ENCODE results near the gene TTC3. TPM values are rescaled to one million over a fixed set of nuclear protein-coding genes. Genes with fewer than 3 reads are reported as not detected.

The TTC3 gene
- total RNA-seq, 1 donor from 2014 or later, result 203 TPM

GRCh38 chr21:37230632-37231248 is 157.7 kb downstream of the TTC3 start:
- peaks cover 22% of the 10 kb centered on the region for H3K36me3 Mint-ChIP-seq
- H3K27ac Mint-ChIP-seq, result peak overlapping the region; percentile 77
- peaks cover 6% of the 10 kb centered on the region for H3K4me1 Mint-ChIP-seq (ENCODE audit: unreplicated experiment)
- no peaks in the 10 kb centered on the region for H3K27me3 Mint-ChIP-seq
- TF ChIP-seq, protein P1, sequence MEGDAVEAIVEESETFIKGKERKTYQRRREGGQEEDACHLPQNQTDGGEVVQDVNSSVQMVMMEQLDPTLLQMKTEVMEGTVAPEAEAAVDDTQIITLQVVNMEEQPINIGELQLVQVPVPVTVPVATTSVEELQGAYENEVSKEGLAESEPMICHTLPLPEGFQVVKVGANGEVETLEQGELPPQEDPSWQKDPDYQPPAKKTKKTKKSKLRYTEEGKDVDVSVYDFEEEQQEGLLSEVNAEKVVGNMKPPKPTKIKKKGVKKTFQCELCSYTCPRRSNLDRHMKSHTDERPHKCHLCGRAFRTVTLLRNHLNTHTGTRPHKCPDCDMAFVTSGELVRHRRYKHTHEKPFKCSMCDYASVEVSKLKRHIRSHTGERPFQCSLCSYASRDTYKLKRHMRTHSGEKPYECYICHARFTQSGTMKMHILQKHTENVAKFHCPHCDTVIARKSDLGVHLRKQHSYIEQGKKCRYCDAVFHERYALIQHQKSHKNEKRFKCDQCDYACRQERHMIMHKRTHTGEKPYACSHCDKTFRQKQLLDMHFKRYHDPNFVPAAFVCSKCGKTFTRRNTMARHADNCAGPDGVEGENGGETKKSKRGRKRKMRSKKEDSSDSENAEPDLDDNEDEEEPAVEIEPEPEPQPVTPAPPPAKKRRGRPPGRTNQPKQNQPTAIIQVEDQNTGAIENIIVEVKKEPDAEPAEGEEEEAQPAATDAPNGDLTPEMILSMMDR (conservative IDR thresholded peaks at IDR 0.05), result no peak
- no peak overlapping the region for H3K4me3 Mint-ChIP-seq
- DNase-seq (ENCODE audit: extremely low spot score, unreplicated experiment), result no peak
- H3K9me3 Mint-ChIP-seq, result no peaks in the 10 kb centered on the region

- no peaks in the 10 kb centered on the region for H3K27me3 Mint-ChIP-seq
- peak overlapping the region; percentile 77 for H3K27ac Mint-ChIP-seq
- no peaks in the 10 kb centered on the region for H3K9me3 Mint-ChIP-seq
- peaks cover 19% of the 10 kb centered on the region for H3K36me3 Mint-ChIP-seq
- no peak for DNase-seq (ENCODE audit: extremely low spot score, unreplicated experiment)
- TF ChIP-seq, protein P1 (conservative IDR thresholded peaks at IDR 0.05), result no peak
- no peak overlapping the region for H3K4me3 Mint-ChIP-seq
- peaks cover 6% of the 10 kb centered on the region for H3K4me1 Mint-ChIP-seq (ENCODE audit: unreplicated experiment)
These were observed 158.2 kb downstream of the TTC3 start for GRCh38 chr21:37231249-37231645.

- Mint-ChIP-seq H3K4me3 (no peak overlapping the region), H3K27ac (peak overlapping the region; percentile 77), H3K27me3 (no peaks in the 10 kb centered on the region), H3K36me3 (peaks cover 17% of the 10 kb centered on the region), H3K4me1 (ENCODE audit: unreplicated experiment) (peaks cover 6% of the 10 kb centered on the region), H3K9me3 (no peaks in the 10 kb centered on the region)
- TF ChIP-seq, protein P1 (conservative IDR thresholded peaks at IDR 0.05), result no peak
- DNase-seq (ENCODE audit: extremely low spot score, unreplicated experiment), result no peak
These were observed 158.6 kb downstream of the TTC3 start for GRCh38 chr21:37231671-37232070.

DNA sequence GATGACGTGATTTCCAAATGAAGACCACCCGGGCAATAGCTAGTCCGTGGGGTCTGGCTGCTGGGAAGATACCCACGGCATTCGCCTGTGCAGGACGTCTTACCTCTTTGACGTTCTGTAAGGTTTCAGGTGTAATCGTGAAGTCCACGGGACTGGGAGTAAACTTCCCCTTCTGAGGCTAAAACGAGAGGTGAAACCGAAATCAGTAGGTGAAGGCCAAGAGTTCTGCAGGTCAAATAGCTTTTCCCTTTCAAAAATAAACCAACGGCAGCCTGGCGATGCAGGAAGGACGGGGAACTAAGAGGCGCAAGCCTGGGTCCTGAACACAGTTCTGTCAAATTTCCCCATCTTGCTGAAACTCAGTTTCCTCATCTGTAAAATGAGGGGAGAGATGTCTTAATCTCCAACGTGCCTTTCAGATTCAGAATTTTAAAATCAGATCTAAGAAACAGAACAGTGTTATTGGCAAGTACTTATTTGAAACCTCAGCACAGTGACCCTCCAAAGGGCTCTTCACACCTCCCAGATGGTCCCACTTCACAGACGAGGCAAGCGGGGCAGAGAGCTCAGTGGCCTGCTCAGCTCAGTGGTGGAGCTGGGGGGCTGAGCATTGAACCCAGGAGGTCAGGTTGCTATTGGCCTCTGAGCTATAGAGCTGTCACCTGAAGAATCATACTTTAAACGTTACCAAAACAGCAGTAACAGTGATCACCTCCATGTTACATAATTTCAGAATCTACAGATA is 159.4 kb downstream of the TTC3 start:
- TF ChIP-seq, protein P1 (conservative IDR thresholded peaks at IDR 0.05), result no peak
- no peak overlapping the region for H3K4me3 Mint-ChIP-seq
- peaks cover 14% of the 10 kb centered on the region for H3K36me3 Mint-ChIP-seq
- no peaks in the 10 kb centered on the region for H3K27me3 Mint-ChIP-seq
- H3K27ac Mint-ChIP-seq, result no peak overlapping the region
- peaks cover 6% of the 10 kb centered on the region for H3K4me1 Mint-ChIP-seq (ENCODE audit: unreplicated experiment)
- no peak for DNase-seq (ENCODE audit: extremely low spot score, unreplicated experiment)
- H3K9me3 Mint-ChIP-seq, result no peaks in the 10 kb centered on the region

DNA sequence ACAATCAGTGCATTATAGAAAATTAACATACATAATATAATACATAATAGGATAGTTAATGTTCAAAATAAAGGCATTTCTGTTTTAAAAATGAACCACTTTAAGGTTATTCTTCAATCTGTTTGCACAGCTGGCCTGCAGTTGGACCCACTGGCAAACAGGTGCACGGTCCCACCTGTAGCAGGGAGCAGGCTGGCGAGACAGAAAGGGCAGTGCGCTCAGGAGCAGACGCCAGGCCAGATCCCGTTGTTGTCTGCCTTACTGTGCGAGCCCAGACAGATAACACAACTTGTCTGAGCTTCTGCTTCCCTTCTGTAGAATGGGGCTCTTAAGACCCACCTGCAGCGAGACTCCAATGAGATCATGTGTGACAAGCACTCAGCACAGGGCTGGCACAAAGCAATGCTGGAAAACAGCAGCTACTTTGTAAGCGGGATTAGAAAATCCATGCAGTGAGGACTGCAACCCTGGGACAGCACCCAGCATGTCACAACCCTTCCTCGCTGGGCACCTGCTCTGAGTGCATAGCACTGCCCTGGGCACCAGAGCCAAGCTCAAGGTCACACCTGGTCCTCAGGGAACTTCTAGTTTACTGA is 160.6 kb downstream of the TTC3 start:
- no peak for DNase-seq (ENCODE audit: extremely low spot score, unreplicated experiment)
- peaks cover 12% of the 10 kb centered on the region for H3K36me3 Mint-ChIP-seq
- no peak overlapping the region for H3K4me3 Mint-ChIP-seq
- no peaks in the 10 kb centered on the region for H3K27me3 Mint-ChIP-seq
- TF ChIP-seq, protein P1 (conservative IDR thresholded peaks at IDR 0.05), result no peak
- H3K4me1 Mint-ChIP-seq (ENCODE audit: unreplicated experiment), result peaks cover 10% of the 10 kb centered on the region
- H3K9me3 Mint-ChIP-seq, result no peaks in the 10 kb centered on the region
- H3K27ac Mint-ChIP-seq, result no peak overlapping the region

Measured in type B pancreatic cell (in vitro differentiated cells).